HEK293 (cell line): Measurements from ENCODE around the gene TNFAIP8L3.

Source experiments
- CTCF ChIA-PET: fragments of 350-600 bp; formaldehyde crosslinking; extraction: SDS; loops from one replicate; lab custom pipeline; 2021; ENCODE audit warnings: antibody characterized with exemption; lab: Yijun Ruan, JAX
- POLR2A ChIA-PET: fragments of 300-600 bp; formaldehyde crosslinking; extraction: SDS; loops from one replicate; lab custom pipeline; 2020; ENCODE audit warnings: antibody characterized with exemption, inconsistent platforms; lab: Yijun Ruan, JAX
- H3K27ac ChIP-seq: fragments of 200-500 bp; sonication (Bioruptor generic); 2 replicates; pipeline ENCODE4 v1.5.1; 2014; ENCODE audit warnings: low read depth, low read length, control low read depth, inconsistent platforms; ENCODE audit errors: extremely low read depth
- H3K36me3 ChIP-seq, 2 experiments: fragments of 200-500 bp in 1 of 2; sonication (Bioruptor generic) in 1 of 2; 1 replicate in 1 of 2; 2 replicates in 1 of 2; pipeline ENCODE4 v1.5.1; 2014 to 2017; ENCODE audit warnings: inconsistent platforms in 2 of 2, low read length in 2 of 2; ENCODE audit not compliant: control insufficient read depth in 2 of 2, insufficient read depth in 1 of 2
- H3K4me1 ChIP-seq: fragments of 200-500 bp; sonication (Bioruptor generic); 2 replicates; pipeline ENCODE4 v1.5.1; 2014; ENCODE audit warnings: mild to moderate bottlenecking, low read length, inconsistent platforms; ENCODE audit not compliant: control insufficient read depth, insufficient read depth
- H3K4me3 ChIP-seq: 2 replicates; pipeline ENCODE4 v1.5.1; 2011; ENCODE audit warnings: low read depth, mild to moderate bottlenecking, control low read depth, low read length, moderate library complexity
- H3K9me3 ChIP-seq: fragments of 200-500 bp; sonication (Bioruptor generic); 2 replicates; pipeline ENCODE4 v1.5.1; 2014; ENCODE audit warnings: low read depth, low read length, inconsistent platforms; ENCODE audit not compliant: control insufficient read depth, insufficient read depth
- EGR2 ChIP-seq: fragments of 450-650 bp; formaldehyde crosslinking; IDR thresholded peaks from 2 replicates; pipeline ENCODE4 v1.5.1; 2016; ENCODE audit warnings: low read depth, missing biosample characterization, missing genetic modification characterization
- FEZF1 ChIP-seq: fragments of 450-650 bp; formaldehyde crosslinking; IDR thresholded peaks from 2 replicates; pipeline ENCODE4 v1.5.1; 2016; ENCODE audit warnings: missing biosample characterization, missing genetic modification characterization
- PRDM4 ChIP-seq: fragments of 450-650 bp; formaldehyde crosslinking; IDR thresholded peaks from 2 replicates; pipeline ENCODE4 v1.5.1; 2017; ENCODE audit warnings: missing biosample characterization, missing genetic modification characterization
- TSHZ1 ChIP-seq: fragments of 450-650 bp; formaldehyde crosslinking; IDR thresholded peaks from 2 replicates; pipeline ENCODE4 v1.5.1; 2016; ENCODE audit warnings: missing biosample characterization, missing genetic modification characterization, borderline replicate concordance
- ZBTB17 ChIP-seq: fragments of 450-650 bp; formaldehyde crosslinking; IDR thresholded peaks from 2 replicates; pipeline ENCODE4 v1.5.1; 2016; ENCODE audit warnings: missing biosample characterization, missing genetic modification characterization
- ZBTB49 ChIP-seq: fragments of 450-650 bp; formaldehyde crosslinking; IDR thresholded peaks from 2 replicates; pipeline ENCODE4 v1.5.1; 2016; ENCODE audit warnings: missing biosample characterization, missing genetic modification characterization, low read depth
- ZNF26 ChIP-seq: fragments of 450-650 bp; formaldehyde crosslinking; IDR thresholded peaks from 2 replicates; pipeline ENCODE4 v1.5.1; 2016; ENCODE audit warnings: missing biosample characterization, missing genetic modification characterization
- ZNF274 ChIP-seq, 2 experiments: fragments of 200-500 bp in 1 of 2; fragments of 450-650 bp in 1 of 2; sonication (Bioruptor generic) in 1 of 2; formaldehyde crosslinking in 1 of 2; IDR thresholded peaks; 2 replicates each; pipeline versions ENCODE4 v1.5.1 to v1.6.1; 2014 to 2016; ENCODE audit warnings: borderline replicate concordance in 1 of 2, inconsistent platforms in 1 of 2, low read length in 1 of 2, missing biosample characterization in 1 of 2, missing genetic modification characterization in 1 of 2
- ZNF37A ChIP-seq: fragments of 450-650 bp; IDR thresholded peaks from 2 replicates; pipeline ENCODE4 v1.5.1; 2018; ENCODE audit warnings: missing biosample characterization, missing genetic modification characterization
- ZNF426 ChIP-seq: fragments of 450-650 bp; formaldehyde crosslinking; IDR thresholded peaks from 2 replicates; pipeline ENCODE4 v1.5.1; 2017; ENCODE audit warnings: missing biosample characterization, missing genetic modification characterization, mild to moderate bottlenecking, inconsistent platforms, moderate library complexity
- ZNF596 ChIP-seq: fragments of 450-650 bp; IDR thresholded peaks from 2 replicates; pipeline ENCODE4 v1.5.0; 2018; ENCODE audit warnings: missing biosample characterization, mild to moderate bottlenecking, missing genetic modification characterization, moderate library complexity
- ZNF624 ChIP-seq: fragments of 450-650 bp; formaldehyde crosslinking; IDR thresholded peaks from 2 replicates; pipeline ENCODE4 v1.5.1; 2017; ENCODE audit warnings: missing biosample characterization, missing genetic modification characterization
- ZNF664 ChIP-seq: fragments of 450-650 bp; formaldehyde crosslinking; IDR thresholded peaks from 2 replicates; pipeline ENCODE4 v1.5.1; 2016; ENCODE audit warnings: missing biosample characterization, missing genetic modification characterization
- ZNF670 ChIP-seq: fragments of 450-650 bp; formaldehyde crosslinking; IDR thresholded peaks from 2 replicates; pipeline ENCODE4 v1.5.1; 2016; ENCODE audit warnings: missing biosample characterization, missing genetic modification characterization, low read depth
- ZNF830 ChIP-seq: fragments of 450-650 bp; IDR thresholded peaks from 2 replicates; pipeline ENCODE4 v1.5.0; 2018; ENCODE audit warnings: missing biosample characterization, missing genetic modification characterization, low read depth, mild to moderate bottlenecking, moderate library complexity
- ZXDB ChIP-seq: fragments of 450-650 bp; formaldehyde crosslinking; IDR thresholded peaks from 2 replicates; pipeline ENCODE4 v1.5.1; 2016; ENCODE audit warnings: missing biosample characterization, missing genetic modification characterization

TNFAIP8L3 gene

GRCh38 chr15:51103330-51103729 is 8.6 kb upstream of the TNFAIP8L3 start (continued):
- no peak for TF ChIP-seq ZBTB49 (tag by site-specific recombination)
- TF ChIP-seq FEZF1: peak; percentile 45; the same call in 1 of the 2 replicates
- TF ChIP-seq TSHZ1: no peak
- no peak for TF ChIP-seq ZNF274 (IDR thresholded peaks at IDR 0.05; ENCODE audit: low read length)
- no peak for TF ChIP-seq ZNF274 (tag by site-specific recombination; IDR thresholded peaks at IDR 0.05; ENCODE audit: borderline replicate concordance)
- no peak for TF ChIP-seq ZNF624 (tag by site-specific recombination)
- no peak for TF ChIP-seq ZNF670 (tag by site-specific recombination)
- TF ChIP-seq ZBTB17 (tag by site-specific recombination): no peak

- CTCF ChIA-PET: interaction anchor here (1.6 kb wide), 1 partner anchor 32 kb away, joined by 7 read pairs; no protein-coding TSS in a partner anchor
- POLR2A ChIA-PET: no interaction called here
- Histone ChIP-seq H3K36me3 (no peaks in the 10 kb centered on the region), H3K27ac (no peak overlapping the region), H3K9me3 (no peaks in the 10 kb centered on the region), H3K4me3 (no peak overlapping the region), H3K4me1 (peaks cover 9% of the 10 kb centered on the region; the same call in 1 of the 2 replicates)
- TF ChIP-seq EGR2 (tag by site-specific recombination) (no peak), ZXDB (tag by site-specific recombination) (no peak), ZNF426 (no peak), ZNF37A (tag by site-specific recombination) (no peak), PRDM4 (tag by site-specific recombination) (no peak), ZNF664 (tag by site-specific recombination) (no peak), ZNF26 (tag by site-specific recombination) (no peak), ZNF830 (tag by site-specific recombination) (no peak), ZNF596 (no peak)
Measured at GRCh38 chr15:51100785-51101489, 6.2 kb upstream of the TNFAIP8L3 start.
